Measurements from ENCODE around the gene NREP. TPM values are rescaled to one million over a fixed set of nuclear protein-coding genes. Genes with fewer than 3 reads are reported as not detected.
A peak's percentile ranks its signal among the peaks of the same experiment; 100 is the strongest.

Gene NREP
- total RNA-seq, 3 donors from 2014 or later: 3.9 to 9.8 (median 9.1) TPM

DNA sequence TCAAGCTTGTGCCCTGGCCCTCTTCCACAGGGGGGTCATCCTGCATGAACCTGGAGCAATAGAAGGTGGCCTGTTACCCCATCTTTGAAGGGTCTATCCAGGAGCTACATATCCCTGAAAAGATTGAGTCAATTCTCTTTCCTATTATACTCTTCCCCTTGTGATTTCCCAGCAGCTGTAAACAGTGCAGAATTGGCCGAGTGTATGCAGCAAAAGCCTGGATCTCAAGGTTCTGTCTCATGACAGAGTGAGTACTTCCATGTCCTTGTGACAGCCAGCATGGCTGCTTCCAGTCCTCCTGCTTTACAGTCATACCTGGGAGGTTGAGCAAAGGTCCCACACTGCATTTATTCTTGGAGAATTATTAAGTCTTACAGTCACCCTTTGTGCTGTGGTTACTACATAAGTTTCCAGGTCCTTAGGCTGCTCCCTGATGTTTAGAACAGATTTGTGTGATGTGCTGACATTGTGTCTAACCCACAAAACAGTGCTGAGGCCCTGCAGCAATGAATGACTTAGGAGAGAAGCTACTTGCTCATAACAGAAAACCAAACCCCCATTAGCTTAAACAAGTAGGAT is 67.5 kb downstream of the NREP start:
- H3K27ac ChIP-seq: no peak overlapping the region
- no peak for TF ChIP-seq POLR2AphosphoS5 (IDR thresholded peaks at IDR 0.05)
- TF ChIP-seq POLR2A (IDR thresholded peaks at IDR 0.05): no peak
- TF ChIP-seq, protein P1, sequence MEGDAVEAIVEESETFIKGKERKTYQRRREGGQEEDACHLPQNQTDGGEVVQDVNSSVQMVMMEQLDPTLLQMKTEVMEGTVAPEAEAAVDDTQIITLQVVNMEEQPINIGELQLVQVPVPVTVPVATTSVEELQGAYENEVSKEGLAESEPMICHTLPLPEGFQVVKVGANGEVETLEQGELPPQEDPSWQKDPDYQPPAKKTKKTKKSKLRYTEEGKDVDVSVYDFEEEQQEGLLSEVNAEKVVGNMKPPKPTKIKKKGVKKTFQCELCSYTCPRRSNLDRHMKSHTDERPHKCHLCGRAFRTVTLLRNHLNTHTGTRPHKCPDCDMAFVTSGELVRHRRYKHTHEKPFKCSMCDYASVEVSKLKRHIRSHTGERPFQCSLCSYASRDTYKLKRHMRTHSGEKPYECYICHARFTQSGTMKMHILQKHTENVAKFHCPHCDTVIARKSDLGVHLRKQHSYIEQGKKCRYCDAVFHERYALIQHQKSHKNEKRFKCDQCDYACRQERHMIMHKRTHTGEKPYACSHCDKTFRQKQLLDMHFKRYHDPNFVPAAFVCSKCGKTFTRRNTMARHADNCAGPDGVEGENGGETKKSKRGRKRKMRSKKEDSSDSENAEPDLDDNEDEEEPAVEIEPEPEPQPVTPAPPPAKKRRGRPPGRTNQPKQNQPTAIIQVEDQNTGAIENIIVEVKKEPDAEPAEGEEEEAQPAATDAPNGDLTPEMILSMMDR (IDR thresholded peaks at IDR 0.05): no peak
- no peak for DNase-seq (ENCODE audit: low spot score in 2 of 2)
- H3K9me3 ChIP-seq: no peaks in the 10 kb centered on the region
- no peak overlapping the region for H3K4me3 ChIP-seq
- no peaks in the 10 kb centered on the region for H3K27me3 ChIP-seq
- H3K36me3 ChIP-seq: no peaks in the 10 kb centered on the region
- intact Hi-C loops (cut with DNase I; ENCODE audit: low total_unique reads): no loop called here
- no peaks in the 10 kb centered on the region for H3K4me1 ChIP-seq

DNA sequence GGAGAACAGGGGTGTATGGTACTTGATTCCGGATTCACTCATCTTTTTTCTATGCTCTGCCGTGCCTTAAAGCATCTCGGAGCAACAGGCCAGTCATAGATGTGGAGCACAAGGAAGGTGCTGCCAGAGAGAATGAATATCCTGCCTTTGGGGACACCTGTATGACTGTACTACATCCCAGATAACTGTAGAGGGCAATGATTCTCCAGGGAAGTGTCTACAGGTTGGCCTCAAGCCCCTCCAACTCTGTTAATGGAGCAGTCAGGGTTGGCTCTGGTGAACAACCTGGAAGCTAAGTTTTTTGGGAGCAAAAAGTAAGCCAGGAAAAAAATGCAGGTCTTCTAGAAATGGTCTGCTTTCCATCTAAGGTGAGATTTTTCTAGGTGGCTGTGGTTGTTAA is 71.0 kb downstream of the NREP start:
- intact Hi-C loops (cut with DNase I; ENCODE audit: low total_unique reads): no loop called here
- no peak for TF ChIP-seq POLR2AphosphoS5 (IDR thresholded peaks at IDR 0.05)
- TF ChIP-seq, protein P1 (IDR thresholded peaks at IDR 0.05): no peak
- TF ChIP-seq POLR2A (IDR thresholded peaks at IDR 0.05): no peak

DNA sequence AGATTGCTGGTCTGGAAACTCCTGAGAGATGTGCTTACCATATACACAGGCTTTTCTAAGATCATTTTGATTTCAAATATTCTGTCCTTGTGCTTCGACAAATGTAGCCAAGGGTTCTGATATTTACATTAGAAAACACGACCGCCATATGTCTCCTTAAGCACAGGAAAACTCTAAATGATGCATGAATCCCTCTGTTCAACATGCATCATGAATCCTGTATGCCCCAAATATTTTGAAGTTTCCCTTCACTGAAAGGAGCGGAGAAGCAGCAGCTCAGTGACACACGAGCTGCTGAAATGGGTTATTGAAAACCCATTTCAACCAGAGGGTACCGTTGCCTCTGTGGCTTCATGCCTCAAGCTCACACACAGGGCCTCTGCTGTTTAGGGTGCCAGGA is 74.4 kb downstream of the NREP start:
- no peaks in the 10 kb centered on the region for H3K9me3 ChIP-seq
- no peak for DNase-seq (ENCODE audit: low spot score in 2 of 2)
- TF ChIP-seq POLR2AphosphoS5 (IDR thresholded peaks at IDR 0.05) (no peak), POLR2A (IDR thresholded peaks at IDR 0.05) (no peak)
- TF ChIP-seq, protein P1 (IDR thresholded peaks at IDR 0.05): no peak
- H3K36me3 ChIP-seq: no peaks in the 10 kb centered on the region
- peaks cover 7 to 11% of the 10 kb centered on the region in 2 donors for H3K4me1 ChIP-seq
- peak overlapping the region; percentile 3 to 28 for H3K27ac ChIP-seq
- H3K27me3 ChIP-seq: no peaks in the 10 kb centered on the region
- no peak overlapping the region for H3K4me3 ChIP-seq
- intact Hi-C loops (cut with DNase I; ENCODE audit: low total_unique reads): no loop called here

More for the DNA sequence above, 71.0 kb downstream of the NREP start:
- Histone ChIP-seq H3K9me3 (no peaks in the 10 kb centered on the region), H3K4me3 (no peak overlapping the region), H3K4me1 (peaks cover 5 to 7% of the 10 kb centered on the region in 2 donors), H3K27ac (no peak overlapping the region), H3K27me3 (no peaks in the 10 kb centered on the region), H3K36me3 (no peaks in the 10 kb centered on the region)
- no peak for DNase-seq (ENCODE audit: low spot score in 2 of 2)

DNA sequence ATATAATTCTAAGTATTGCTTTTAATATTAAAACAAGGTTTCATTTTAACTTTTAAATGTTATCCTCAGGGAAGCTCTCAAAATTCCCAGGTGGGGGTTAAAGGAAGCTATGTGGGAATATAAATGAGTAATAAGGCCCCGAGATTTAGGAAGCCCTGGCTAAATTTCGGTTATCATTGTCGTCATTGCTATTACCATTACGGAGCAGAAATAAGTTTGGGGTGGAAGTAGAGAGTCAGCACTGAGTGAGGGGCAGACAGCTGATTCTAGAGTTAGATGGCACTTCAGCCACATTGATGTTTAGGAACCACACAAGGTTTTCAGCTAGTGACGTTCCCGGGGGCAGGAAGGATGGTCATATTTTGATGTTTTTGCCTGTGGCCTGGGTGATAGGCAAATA is 74.9 kb downstream of the NREP start:
- Histone ChIP-seq H3K4me3 (peak overlapping the region in 1 of 3 donors; percentile 37), H3K36me3 (no peaks in the 10 kb centered on the region), H3K4me1 (peaks cover 7 to 11% of the 10 kb centered on the region in 2 donors), H3K27me3 (no peaks in the 10 kb centered on the region), H3K27ac (peak overlapping the region; percentile 3 to 28), H3K9me3 (no peaks in the 10 kb centered on the region)
- TF ChIP-seq POLR2AphosphoS5 (IDR thresholded peaks at IDR 0.05) (no peak), POLR2A (IDR thresholded peaks at IDR 0.05) (no peak)
- TF ChIP-seq, protein P1 (IDR thresholded peaks at IDR 0.05): no peak
- intact Hi-C loops (cut with DNase I; ENCODE audit: low total_unique reads): no loop called here
- DNase-seq (ENCODE audit: low spot score in 2 of 2): no peak

DNA sequence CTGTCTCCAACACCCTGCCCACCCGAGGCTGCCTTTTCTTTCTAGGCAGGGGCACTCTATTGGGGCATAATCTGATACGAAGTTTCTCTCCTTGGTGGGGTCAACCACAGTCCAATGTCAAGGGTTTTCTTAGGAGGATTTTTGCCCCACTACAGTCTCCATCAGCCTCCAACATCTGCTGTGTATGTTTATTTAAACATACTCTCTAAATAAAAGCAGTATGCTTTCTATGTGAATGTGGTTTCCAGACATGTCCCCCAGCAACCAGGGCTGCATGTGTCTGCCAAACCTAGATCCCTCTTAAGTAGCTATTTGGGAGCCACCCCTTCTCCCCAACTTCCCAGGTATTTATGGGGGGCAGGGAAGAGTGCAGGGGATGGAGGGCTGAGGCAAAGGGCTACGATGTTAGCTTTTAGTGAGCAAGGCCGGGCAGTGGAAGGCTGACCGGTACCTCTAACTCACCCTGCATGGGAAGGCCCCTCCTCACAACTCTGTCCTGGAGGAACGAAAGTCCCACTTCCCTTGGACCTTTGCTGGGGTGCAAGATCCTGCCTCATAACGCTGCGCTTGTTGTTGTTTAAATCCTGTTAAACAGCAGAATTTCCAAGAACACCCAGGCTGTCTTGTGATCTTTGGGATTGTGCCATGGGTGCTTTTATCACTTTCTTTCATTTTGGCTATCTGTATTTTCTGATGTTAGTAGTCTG is 75.4 kb downstream of the NREP start:
- H3K4me1 ChIP-seq: peaks cover 7 to 11% of the 10 kb centered on the region in 2 donors
- H3K9me3 ChIP-seq: no peaks in the 10 kb centered on the region
- no peak for DNase-seq (ENCODE audit: low spot score in 2 of 2)
- H3K27ac ChIP-seq: peak overlapping the region; percentile 63 to 87
- H3K36me3 ChIP-seq: no peaks in the 10 kb centered on the region
- peak overlapping the region in 1 of 3 donors; percentile 37 for H3K4me3 ChIP-seq
- H3K27me3 ChIP-seq: no peaks in the 10 kb centered on the region
- TF ChIP-seq POLR2A (IDR thresholded peaks at IDR 0.05) (no peak), POLR2AphosphoS5 (IDR thresholded peaks at IDR 0.05) (no peak)
- TF ChIP-seq, protein P1 (IDR thresholded peaks at IDR 0.05): no peak
- intact Hi-C loops (cut with DNase I; ENCODE audit: low total_unique reads): no loop called here

Measured in breast epithelium (tissue), 4 donors.